Hematopoietic multipotent progenitor cell treated with erythropoietin and hydrocortisone succinate and interleukin-3 and kit ligand, for 6 days (in vitro differentiated cells): Measurements from ENCODE around the gene RGS6.

ENCODE experiments used
- DNase-seq: peaks from one replicate; pipeline ENCODE4 v3.0.0-alpha.2; 2015

RGS6 gene

GRCh38 chr14:72017290-72017689, 85.1 kb downstream of the RGS6 start:
- DNase-seq, result no peak

GRCh38 chr14:72023128-72024042, 91.2 kb downstream of the RGS6 start:
- no peak for DNase-seq

- peak; percentile 78 for DNase-seq
Measured at GRCh38 chr14:72024043-72024407, 91.8 kb downstream of the RGS6 start.

- DNase-seq, result no peak
Measured at GRCh38 chr14:72024504-72024903, 92.3 kb downstream of the RGS6 start.

- no peak for DNase-seq
Measured at GRCh38 chr14:72026536-72026935, 94.3 kb downstream of the RGS6 start.

GRCh38 chr14:72027061-72027460, 94.8 kb downstream of the RGS6 start:
- DNase-seq, result no peak

- no peak for DNase-seq
Measured at GRCh38 chr14:72033365-72033764, 101.1 kb downstream of the RGS6 start.

- no peak for DNase-seq
Measured at GRCh38 chr14:72040528-72040927, 108.3 kb downstream of the RGS6 start.

- no peak for DNase-seq
Measured at GRCh38 chr14:72045271-72045670, 113.0 kb downstream of the RGS6 start.

GRCh38 chr14:72045885-72046284, 113.7 kb downstream of the RGS6 start:
- DNase-seq, result no peak

- DNase-seq, result peak; percentile 72
Measured at GRCh38 chr14:72049462-72049861, 117.2 kb downstream of the RGS6 start.

- no peak for DNase-seq
Measured at GRCh38 chr14:72052356-72052755, 120.1 kb downstream of the RGS6 start.

GRCh38 chr14:72053651-72054050, 121.4 kb downstream of the RGS6 start:
- peak; percentile 9 for DNase-seq

GRCh38 chr14:72054911-72055310, 122.7 kb downstream of the RGS6 start:
- DNase-seq, result peak; percentile 16

GRCh38 chr14:72057701-72058285, 125.6 kb downstream of the RGS6 start:
- no peak for DNase-seq

- DNase-seq, result no peak
Measured at GRCh38 chr14:72060460-72060859, 128.2 kb downstream of the RGS6 start.

GRCh38 chr14:72060917-72061316, 128.7 kb downstream of the RGS6 start:
- no peak for DNase-seq

- DNase-seq, result no peak
Measured at GRCh38 chr14:72061718-72062117, 129.5 kb downstream of the RGS6 start.

GRCh38 chr14:72063761-72064282, 131.6 kb downstream of the RGS6 start:
- no peak for DNase-seq

- DNase-seq, result no peak
Measured at GRCh38 chr14:72064501-72064900, 132.3 kb downstream of the RGS6 start.

GRCh38 chr14:72070458-72070857, 138.2 kb downstream of the RGS6 start:
- no peak for DNase-seq

GRCh38 chr14:72075649-72076334, 143.6 kb downstream of the RGS6 start:
- no peak for DNase-seq

GRCh38 chr14:72081137-72081536, 148.9 kb downstream of the RGS6 start:
- no peak for DNase-seq

GRCh38 chr14:72084935-72085334, 152.7 kb downstream of the RGS6 start:
- DNase-seq, result no peak
